ENCODE measurements around the gene EGLN1.

The EGLN1 gene

GRCh38 chr1:231404318-231404717 lies 17.8 kb downstream of the EGLN1 start:
- no peak for DNase-seq
- intact Hi-C loops (cut with DNase I; ENCODE audit: low total_unique reads) = no loop called here

DNA sequence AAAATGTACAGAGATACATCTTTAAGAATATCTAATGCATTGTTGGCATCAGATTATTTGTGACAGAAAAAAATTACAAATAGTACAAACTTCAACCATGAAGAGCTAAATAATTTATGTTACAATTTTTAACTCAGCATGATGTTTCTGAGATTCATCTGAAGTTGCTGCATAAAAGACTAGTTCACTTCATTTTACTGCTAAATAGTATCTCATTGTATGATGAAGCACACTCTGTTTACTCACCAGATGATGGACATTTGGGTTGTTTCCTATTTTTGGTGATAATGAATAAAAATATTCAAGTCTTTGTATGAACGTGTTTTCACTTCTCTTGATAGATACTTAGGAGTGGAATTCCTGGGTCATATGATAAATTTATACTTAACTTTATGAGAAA lies 20.6 kb downstream of the EGLN1 start:
- Histone ChIP-seq H3K27me3 (no peaks in the 10 kb centered on the region), H3K9me3 (no peaks in the 10 kb centered on the region), H3K4me1 (peaks cover 0 to 49% (median 17%) of the 10 kb centered on the region in 4 donors), H3K4me3 (no peak overlapping the region), H3K27ac (no peak overlapping the region), H3K36me3 (no peaks in the 10 kb centered on the region)
- no peak for DNase-seq
- TF ChIP-seq CTCF (IDR thresholded peaks at IDR 0.05) = no peak
- intact Hi-C loops (cut with DNase I; ENCODE audit: low total_unique reads) = no loop called here

More at GRCh38 chr1:231404318-231404717, 17.8 kb downstream of the EGLN1 start:
- Histone ChIP-seq H3K9me3 (no peaks in the 10 kb centered on the region), H3K27me3 (no peaks in the 10 kb centered on the region), H3K36me3 (no peaks in the 10 kb centered on the region), H3K4me3 (no peak overlapping the region), H3K27ac (no peak overlapping the region), H3K4me1 (peaks cover 0 to 49% (median 34%) of the 10 kb centered on the region in 4 donors)
- TF ChIP-seq CTCF (IDR thresholded peaks at IDR 0.05) = no peak

DNA sequence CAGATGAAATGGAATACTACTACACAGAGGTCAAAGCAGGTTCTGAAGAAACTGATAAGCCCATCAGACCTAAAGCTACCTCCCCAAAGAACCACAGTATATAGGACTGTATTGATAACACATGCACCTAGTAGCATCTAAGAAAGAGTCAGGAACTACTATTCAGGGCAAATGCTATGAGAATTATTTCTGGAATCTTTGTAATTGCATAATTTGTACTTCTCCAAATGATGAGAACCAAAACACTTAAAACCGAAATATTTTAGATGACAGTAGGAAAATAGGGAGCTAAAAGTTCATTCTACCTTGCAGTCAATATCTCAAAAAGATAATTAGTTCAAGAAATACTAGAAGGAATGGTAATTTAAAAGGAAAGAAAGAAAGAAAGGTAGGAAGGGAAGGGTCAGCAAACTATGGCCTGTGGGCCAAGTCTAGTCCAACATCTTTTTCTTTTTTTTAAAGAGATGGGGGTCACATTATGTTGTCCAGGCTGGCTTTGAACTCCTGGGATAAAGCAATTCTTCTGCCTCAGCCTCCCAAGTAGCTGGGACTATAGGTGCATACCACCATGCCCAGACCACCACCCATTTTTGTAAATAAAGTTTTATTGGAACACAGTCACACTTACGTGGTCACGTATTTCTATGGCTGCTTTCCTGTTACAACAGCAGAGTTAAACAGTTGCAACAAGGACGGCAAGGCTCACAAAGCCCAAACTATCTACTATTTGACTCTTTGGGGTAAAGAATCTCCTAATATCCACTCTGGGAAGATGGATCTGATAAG lies 24.0 kb downstream of the EGLN1 start:
- Histone ChIP-seq H3K4me1 (peaks cover 0 to 59% (median 21%) of the 10 kb centered on the region in 4 donors), H3K9me3 (no peaks in the 10 kb centered on the region), H3K27ac (no peak overlapping the region), H3K4me3 (no peak overlapping the region), H3K27me3 (no peaks in the 10 kb centered on the region), H3K36me3 (no peaks in the 10 kb centered on the region)
- no peak for DNase-seq
- intact Hi-C loops (cut with DNase I; ENCODE audit: low total_unique reads) = no loop called here
- no peak for TF ChIP-seq CTCF (IDR thresholded peaks at IDR 0.05)

DNA sequence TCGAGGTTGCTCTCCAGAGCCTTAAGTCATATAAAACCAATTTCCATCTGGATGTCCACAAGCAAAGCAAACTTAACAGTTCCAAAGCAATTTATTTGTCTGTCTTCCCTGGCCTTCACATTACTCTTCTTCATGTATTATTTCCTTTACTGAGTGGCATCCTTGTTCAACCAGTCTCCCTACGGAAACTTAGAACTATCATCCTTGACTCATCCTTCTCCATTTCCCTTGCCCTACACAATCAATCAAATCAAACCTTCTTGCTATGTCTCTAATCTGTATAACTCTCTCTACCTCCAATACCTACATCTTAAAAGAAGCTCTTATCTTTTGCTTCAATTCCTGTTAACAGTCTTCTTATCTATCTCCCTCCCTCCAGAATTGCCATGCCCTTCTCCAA lies 25.4 kb downstream of the EGLN1 start:
- Histone ChIP-seq H3K4me3 (no peak overlapping the region), H3K36me3 (no peaks in the 10 kb centered on the region)

DNA sequence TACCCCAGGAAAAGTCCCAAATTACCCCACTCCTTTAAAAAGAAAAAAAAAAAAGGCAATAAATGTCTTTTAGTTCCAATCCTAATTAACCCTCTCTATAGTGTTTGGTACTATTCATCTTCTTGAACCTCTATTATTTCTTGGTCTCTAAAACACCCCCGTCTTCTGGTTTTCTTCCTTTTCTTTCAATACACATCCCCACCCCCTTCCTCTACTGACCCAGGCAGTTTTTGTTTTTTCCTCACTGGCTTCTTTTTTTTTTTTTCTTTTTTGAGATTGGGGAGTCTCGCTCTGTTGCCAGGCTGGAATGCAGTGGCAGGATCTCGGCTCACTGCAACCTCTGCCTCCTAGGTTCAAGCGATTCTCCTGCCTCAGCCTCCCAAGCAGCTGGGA lies 26.1 kb downstream of the EGLN1 start:
- no peaks in the 10 kb centered on the region for H3K36me3 ChIP-seq
- H3K4me1 ChIP-seq = peaks cover 0 to 59% (median 21%) of the 10 kb centered on the region in 4 donors
- intact Hi-C loops (cut with DNase I; ENCODE audit: low total_unique reads) = no loop called here
- H3K27ac ChIP-seq = peak overlapping the region; percentile 44 to 60
- DNase-seq = no peak
- no peak for TF ChIP-seq CTCF (IDR thresholded peaks at IDR 0.05)
- no peaks in the 10 kb centered on the region for H3K9me3 ChIP-seq
- H3K27me3 ChIP-seq = no peaks in the 10 kb centered on the region
- no peak overlapping the region for H3K4me3 ChIP-seq

More for the DNA sequence above, 25.4 kb downstream of the EGLN1 start:
- no peak for TF ChIP-seq CTCF (IDR thresholded peaks at IDR 0.05)
- H3K27ac ChIP-seq = no peak overlapping the region
- DNase-seq = no peak
- no peaks in the 10 kb centered on the region for H3K27me3 ChIP-seq
- no peaks in the 10 kb centered on the region for H3K9me3 ChIP-seq
- peaks cover 0 to 59% (median 21%) of the 10 kb centered on the region in 4 donors for H3K4me1 ChIP-seq
- intact Hi-C loops (cut with DNase I; ENCODE audit: low total_unique reads) = no loop called here

Measured in tibial artery (tissue), 4 donors.